GM10248 (cell line): ENCODE measurements around the gene WIPI1.

Source experiments
- CTCF ChIA-PET: fragments of 300-600 bp; sonication (Branson Sonifier 250); formaldehyde crosslinking; extraction: SDS; loops from one replicate; lab custom pipeline; 2021; ENCODE audit warnings: antibody characterized with exemption; lab: Yijun Ruan, JAX
- POLR2A ChIA-PET: fragments of 350-650 bp; sonication (Branson Sonifier 250); formaldehyde crosslinking; extraction: SDS; loops from one replicate; lab custom pipeline; 2020; ENCODE audit warnings: antibody characterized with exemption; lab: Yijun Ruan, JAX
- DNase-seq: peaks from one replicate; pipeline ENCODE4 v3.0.0; 2012; ENCODE audit errors: extremely low spot score
- TF ChIP-seq, protein P1 (sequence below): IDR thresholded peaks from 2 replicates; pipeline ENCODE4 v1.5.1; 2012; ENCODE audit warnings: mild to moderate bottlenecking, low read depth; ENCODE audit errors: extremely low read depth, missing control alignments, control extremely low read depth

Gene WIPI1

DNA sequence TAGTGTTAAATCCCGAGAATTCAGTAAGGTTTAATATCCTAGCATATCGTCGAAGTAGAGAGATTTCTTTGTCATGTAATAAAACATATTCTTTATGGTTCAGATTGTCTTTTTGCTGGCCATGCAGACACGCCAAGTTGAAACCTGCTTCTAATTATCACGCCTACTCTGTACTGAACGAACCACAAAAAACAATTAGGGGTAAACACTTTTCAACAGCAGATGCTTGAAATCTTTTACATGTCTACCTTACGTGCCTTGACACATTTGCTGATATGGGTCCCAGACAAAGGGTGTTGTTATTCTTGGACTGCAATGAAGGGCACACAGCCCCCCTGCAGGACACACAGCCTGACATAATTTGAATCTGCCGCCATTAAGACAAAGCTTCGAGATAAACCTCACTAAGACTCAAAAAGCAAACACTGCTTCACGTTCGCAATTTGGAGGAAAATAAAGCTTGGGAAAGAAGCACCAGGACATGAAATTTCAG, 13.3 kb downstream of the WIPI1 start:
- DNase-seq: no peak
- ChIA-PET CTCF (interaction anchor here (0.7 to 4.2 kb wide), 4 partner anchors 7 to 244 kb away, joined by 3 to 36 read pairs (median 4); partner anchors contain the start of gene WIPI1), POLR2A (interaction anchor here (0.5 kb wide), 1 partner anchor 983 kb away, joined by 3 read pairs; no protein-coding TSS in a partner anchor)
- TF ChIP-seq, protein P1, sequence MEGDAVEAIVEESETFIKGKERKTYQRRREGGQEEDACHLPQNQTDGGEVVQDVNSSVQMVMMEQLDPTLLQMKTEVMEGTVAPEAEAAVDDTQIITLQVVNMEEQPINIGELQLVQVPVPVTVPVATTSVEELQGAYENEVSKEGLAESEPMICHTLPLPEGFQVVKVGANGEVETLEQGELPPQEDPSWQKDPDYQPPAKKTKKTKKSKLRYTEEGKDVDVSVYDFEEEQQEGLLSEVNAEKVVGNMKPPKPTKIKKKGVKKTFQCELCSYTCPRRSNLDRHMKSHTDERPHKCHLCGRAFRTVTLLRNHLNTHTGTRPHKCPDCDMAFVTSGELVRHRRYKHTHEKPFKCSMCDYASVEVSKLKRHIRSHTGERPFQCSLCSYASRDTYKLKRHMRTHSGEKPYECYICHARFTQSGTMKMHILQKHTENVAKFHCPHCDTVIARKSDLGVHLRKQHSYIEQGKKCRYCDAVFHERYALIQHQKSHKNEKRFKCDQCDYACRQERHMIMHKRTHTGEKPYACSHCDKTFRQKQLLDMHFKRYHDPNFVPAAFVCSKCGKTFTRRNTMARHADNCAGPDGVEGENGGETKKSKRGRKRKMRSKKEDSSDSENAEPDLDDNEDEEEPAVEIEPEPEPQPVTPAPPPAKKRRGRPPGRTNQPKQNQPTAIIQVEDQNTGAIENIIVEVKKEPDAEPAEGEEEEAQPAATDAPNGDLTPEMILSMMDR: no peak

DNA sequence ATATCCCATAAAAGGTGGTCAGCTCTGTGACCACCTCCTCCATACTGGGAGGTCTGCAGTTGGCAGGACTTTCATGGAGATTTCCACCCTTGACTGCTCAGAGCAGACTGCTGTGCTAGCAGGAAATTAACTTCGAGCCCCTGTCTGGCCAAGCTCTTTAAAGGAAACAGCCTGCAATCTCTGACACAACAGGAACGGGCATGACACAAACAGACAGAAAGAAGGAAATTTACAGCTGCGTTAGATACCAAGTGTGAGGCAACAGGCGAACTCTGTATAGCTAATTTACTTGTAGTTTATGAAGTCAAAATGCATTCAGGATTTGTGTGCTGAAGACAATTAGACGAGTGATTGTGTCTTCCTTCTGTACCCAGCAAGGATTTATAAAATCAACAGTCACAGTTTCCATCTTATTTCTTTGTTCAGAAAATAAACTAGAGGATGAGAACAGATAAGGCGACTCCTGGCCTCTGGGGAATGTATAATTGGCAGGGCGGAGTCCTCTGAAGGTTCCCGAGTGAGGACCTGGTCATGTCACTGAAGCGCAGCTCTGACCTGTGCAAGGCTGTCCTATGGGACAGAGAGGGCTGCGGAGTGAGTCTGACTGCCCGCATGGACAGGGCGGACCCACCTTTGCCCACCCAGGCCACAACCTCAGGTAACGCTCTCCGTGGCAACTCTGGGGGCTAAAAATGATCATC, 16.1 kb downstream of the WIPI1 start:
- CTCF ChIA-PET: interaction anchor here (0.9 to 1.6 kb wide), 6 partner anchors 11 to 268 kb away, joined by 3 to 7 read pairs (median 3); partner anchors contain the start of gene WIPI1
- POLR2A ChIA-PET: no interaction called here
- TF ChIP-seq, protein P1: no peak
- DNase-seq: no peak

DNA sequence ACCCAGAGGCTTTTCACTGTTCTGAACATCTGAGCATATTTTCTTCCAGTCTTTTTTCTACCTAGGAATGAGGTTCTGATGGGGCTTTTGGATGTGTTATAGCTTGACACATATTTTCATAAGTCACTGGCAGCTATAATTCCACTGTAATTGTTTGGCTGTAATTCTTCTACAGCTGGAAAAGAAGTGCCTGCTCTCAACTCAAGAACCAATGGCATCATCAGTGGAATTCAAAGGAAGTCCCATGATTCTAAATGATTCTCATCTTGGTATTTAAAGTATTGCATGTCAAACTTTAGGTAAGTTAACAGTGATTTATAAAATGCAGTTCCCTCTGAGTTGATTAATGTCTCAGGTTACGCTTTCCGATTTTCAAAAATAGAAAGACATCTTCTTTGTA, 16.8 kb downstream of the WIPI1 start:
- ChIA-PET POLR2A (no interaction called here), CTCF (interaction anchor here (0.9 to 1.6 kb wide), 5 partner anchors 16 to 267 kb away, joined by 3 to 7 read pairs (median 4); partner anchors contain the start of gene WIPI1)
- DNase-seq: no peak
- TF ChIP-seq, protein P1: no peak

DNA sequence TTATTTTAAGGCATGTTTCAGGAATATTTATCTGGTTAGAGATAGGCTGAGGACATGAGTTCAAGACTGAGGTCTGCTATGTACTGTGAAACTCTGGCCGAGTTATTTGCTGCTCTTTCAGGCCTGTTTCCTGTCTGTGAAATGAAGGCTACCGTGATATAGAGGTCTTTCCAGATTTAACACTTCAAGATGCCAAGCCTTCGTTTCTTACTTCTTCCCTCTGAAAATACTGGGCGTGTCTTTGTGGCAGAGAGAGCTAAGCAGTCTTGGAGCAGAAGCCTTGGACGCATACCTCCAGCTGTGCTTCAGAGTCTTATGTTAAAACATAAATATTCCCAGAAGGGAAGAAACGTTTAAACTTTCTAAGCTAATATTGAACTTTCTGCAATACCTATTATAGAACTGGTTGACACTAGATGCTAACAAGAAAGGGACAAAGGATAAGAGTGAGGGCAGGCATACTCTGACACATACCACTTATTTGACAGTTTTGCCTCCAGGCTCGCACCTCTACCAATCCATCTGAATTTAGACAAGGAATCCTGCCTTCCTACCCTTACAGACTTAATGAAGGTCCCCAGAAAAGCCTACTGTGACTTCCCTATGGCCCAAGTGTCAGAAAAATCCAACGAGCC, 17.5 kb downstream of the WIPI1 start:
- TF ChIP-seq, protein P1: no peak
- ChIA-PET CTCF (interaction anchor here (0.9 to 2.0 kb wide), 8 partner anchors 10 to 267 kb away, joined by 3 to 8 read pairs (median 4); partner anchors contain the start of gene WIPI1), POLR2A (no interaction called here)
- DNase-seq: no peak

DNA sequence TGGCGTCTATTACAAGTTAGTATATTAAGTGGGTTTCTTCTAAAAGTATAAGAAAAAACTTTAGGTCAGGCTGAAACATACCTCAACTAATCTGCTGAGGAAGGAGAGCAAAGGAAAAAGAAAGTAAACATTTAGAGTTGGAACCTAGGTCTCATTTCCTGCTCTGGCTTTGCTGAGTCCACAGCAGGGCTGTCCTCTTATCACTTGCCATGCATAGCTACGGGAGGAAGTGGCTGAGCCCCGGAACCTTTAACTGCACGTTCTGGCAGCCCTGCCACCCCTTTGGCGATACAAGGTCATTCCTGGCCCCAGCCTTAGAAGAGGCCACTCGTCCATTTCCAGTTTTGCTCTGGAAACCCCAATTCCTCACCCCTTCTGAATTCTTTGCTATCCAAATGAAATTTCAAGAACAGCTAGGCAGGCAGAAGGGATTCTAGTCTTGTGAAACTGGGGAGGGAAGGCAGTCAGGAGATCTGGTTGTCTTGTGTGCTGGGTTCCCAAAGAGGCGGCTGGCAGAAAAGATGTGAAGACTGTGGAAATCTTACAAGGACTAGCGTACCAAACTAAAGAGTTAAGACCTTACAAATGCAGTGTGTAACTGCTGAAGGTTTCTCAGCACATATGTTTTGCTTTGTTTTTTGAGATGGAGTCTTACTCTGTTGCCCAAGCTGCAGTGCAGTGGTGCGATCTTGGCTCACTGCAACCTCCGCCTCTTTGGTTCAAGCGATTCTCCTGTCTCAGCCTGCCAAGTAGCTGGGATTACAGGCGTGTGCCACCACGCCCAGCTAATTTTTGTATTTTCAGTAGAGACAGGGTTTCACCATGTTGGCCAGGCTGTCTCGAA, 19.1 kb downstream of the WIPI1 start:
- CTCF ChIA-PET: interaction anchor here (0.6 to 7.1 kb wide), 17 partner anchors 8 to 418 kb away, joined by 3 to 56 read pairs (median 5); partner anchors contain the start of genes ARSG and SLC16A6
- DNase-seq: peak; percentile 62
- TF ChIP-seq, protein P1: no peak
- POLR2A ChIA-PET: interaction anchor here (1.4 kb wide), 1 partner anchor 20 kb away, joined by 5 read pairs; the partner anchor contains the start of gene WIPI1
